KMS-11 (cell line): ENCODE measurements around the gene ESPN.

Source experiments
- H2AFZ ChIP-seq: fragments of 200-600 bp; sonication (generic); 2 replicates; pipeline ENCODE4 v1.6.1; 2016; ENCODE audit warnings: antibody characterized with exemption, mixed run types, low read depth
- H3K27ac ChIP-seq: fragments of 200-600 bp; sonication (generic); 2 replicates; pipeline ENCODE4 v1.6.1; 2016; ENCODE audit warnings: mild to moderate bottlenecking, mixed run types
- H3K27me3 ChIP-seq: fragments of 200-600 bp; sonication (generic); 2 replicates; pipeline ENCODE4 v1.6.1; 2017; ENCODE audit warnings: mild to moderate bottlenecking, low read depth, mixed run types, moderate library complexity; ENCODE audit not compliant: insufficient read depth
- H3K36me3 ChIP-seq: fragments of 200-600 bp; sonication (generic); 2 replicates; pipeline ENCODE4 v1.6.1; 2017; ENCODE audit warnings: mild to moderate bottlenecking, mixed run types; ENCODE audit not compliant: insufficient read depth
- H3K4me1 ChIP-seq: fragments of 200-600 bp; sonication (generic); 2 replicates; pipeline ENCODE4 v1.6.1; 2016; ENCODE audit warnings: mild to moderate bottlenecking, low read depth, mixed run types; ENCODE audit not compliant: poor library complexity, severe bottlenecking
- H3K4me2 ChIP-seq: fragments of 200-600 bp; sonication (generic); 2 replicates; pipeline ENCODE4 v1.7.0; 2016; ENCODE audit warnings: mild to moderate bottlenecking, mixed run types
- H3K4me3 ChIP-seq: fragments of 200-600 bp; sonication (generic); IDR thresholded peaks from 2 replicates; pipeline ENCODE4 v1.6.1; 2017; ENCODE audit warnings: low read depth, low read length, mixed read lengths; ENCODE audit not compliant: insufficient read depth
- H3K79me2 ChIP-seq: fragments of 200-600 bp; sonication (generic); 2 replicates; pipeline ENCODE4 v1.6.1; 2016; ENCODE audit warnings: low read depth, mixed run types; ENCODE audit not compliant: insufficient read depth
- H3K9ac ChIP-seq: fragments of 200-600 bp; sonication (generic); 2 replicates; pipeline ENCODE4 v1.6.1; 2016; ENCODE audit warnings: mild to moderate bottlenecking, mixed run types
- H4K20me1 ChIP-seq: fragments of 200-600 bp; sonication (generic); 2 replicates; pipeline ENCODE4 v1.6.1; 2016; ENCODE audit warnings: mild to moderate bottlenecking, mixed run types; ENCODE audit not compliant: insufficient read depth
- TF ChIP-seq, protein P1 (sequence below): fragments of 200-600 bp; sonication (generic); conservative IDR thresholded peaks from 2 replicates; pipeline ENCODE4 v1.6.1; 2017; ENCODE audit warnings: low read depth, mild to moderate bottlenecking, antibody characterized with exemption, low read length, moderate library complexity, mixed read lengths

The ESPN gene

DNA sequence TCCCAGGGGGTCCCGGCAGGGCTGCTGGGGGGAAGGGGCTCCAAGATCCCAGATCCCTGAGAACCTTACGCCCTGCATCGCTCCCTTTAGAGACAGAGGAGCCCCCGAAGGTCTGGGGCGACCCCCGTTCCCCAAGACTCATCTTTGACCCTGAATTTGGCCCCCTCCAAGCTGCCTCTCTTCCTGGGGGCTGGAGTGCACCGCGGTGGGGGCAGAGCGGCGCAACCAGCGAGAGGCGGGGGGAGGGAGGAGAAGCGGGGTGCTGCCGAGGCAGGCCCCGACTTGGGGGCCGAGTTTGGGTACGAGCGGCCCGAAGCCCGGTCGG, 72.3 kb downstream of the ESPN start:
- peak overlapping the region; percentile 25; the same call in 1 of the 2 replicates for H3K4me2 ChIP-seq
- peak overlapping the region; percentile 78 for H3K4me3 ChIP-seq
- no peaks in the 10 kb centered on the region for H3K79me2 ChIP-seq
- peaks cover 4% of the 10 kb centered on the region for H3K4me1 ChIP-seq
- H3K27ac ChIP-seq = no peak overlapping the region
- H3K36me3 ChIP-seq = no peaks in the 10 kb centered on the region
- H4K20me1 ChIP-seq = no peaks in the 10 kb centered on the region
- H3K9ac ChIP-seq = no peak overlapping the region
- H2AFZ ChIP-seq = peak overlapping the region; percentile 44; the same call in 1 of the 2 replicates
- TF ChIP-seq, protein P1, sequence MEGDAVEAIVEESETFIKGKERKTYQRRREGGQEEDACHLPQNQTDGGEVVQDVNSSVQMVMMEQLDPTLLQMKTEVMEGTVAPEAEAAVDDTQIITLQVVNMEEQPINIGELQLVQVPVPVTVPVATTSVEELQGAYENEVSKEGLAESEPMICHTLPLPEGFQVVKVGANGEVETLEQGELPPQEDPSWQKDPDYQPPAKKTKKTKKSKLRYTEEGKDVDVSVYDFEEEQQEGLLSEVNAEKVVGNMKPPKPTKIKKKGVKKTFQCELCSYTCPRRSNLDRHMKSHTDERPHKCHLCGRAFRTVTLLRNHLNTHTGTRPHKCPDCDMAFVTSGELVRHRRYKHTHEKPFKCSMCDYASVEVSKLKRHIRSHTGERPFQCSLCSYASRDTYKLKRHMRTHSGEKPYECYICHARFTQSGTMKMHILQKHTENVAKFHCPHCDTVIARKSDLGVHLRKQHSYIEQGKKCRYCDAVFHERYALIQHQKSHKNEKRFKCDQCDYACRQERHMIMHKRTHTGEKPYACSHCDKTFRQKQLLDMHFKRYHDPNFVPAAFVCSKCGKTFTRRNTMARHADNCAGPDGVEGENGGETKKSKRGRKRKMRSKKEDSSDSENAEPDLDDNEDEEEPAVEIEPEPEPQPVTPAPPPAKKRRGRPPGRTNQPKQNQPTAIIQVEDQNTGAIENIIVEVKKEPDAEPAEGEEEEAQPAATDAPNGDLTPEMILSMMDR = no peak
- H3K27me3 ChIP-seq = peaks cover 27% of the 10 kb centered on the region

DNA sequence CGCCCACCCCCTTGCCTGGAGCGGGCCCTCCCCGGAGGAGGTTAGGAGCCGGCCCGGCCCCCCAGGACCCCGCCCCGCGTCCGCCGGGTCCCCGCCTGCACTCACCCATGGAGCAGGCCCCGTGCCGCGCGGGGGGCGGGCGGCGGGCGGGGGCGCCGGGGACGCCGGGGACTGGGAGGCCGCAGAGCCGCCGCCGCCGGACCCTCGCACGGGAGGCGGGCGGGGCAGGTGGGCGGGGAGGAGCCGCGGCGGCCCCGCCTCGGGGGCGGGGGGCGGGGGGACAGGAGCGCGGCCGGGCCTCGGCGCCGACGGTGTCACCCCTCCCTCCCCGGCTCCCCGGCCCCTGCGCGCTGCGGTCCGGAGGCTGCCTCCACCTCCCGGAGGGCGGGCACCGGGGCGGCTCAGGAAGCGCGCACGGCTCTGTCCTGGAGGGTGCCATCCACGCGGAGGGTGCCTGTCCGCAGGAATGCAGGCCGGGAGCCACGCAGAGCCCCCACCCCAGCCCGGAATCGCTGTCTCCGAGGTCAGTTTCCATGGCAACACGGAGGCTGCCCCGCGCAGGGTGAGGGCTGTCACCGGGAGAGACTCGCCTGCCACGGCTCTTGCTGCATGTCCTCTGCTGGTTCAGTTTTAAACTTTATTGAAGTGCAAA, 72.8 kb downstream of the ESPN start:
- Histone ChIP-seq H3K9ac (no peak overlapping the region), H3K27ac (no peak overlapping the region), H3K36me3 (no peaks in the 10 kb centered on the region)

DNA sequence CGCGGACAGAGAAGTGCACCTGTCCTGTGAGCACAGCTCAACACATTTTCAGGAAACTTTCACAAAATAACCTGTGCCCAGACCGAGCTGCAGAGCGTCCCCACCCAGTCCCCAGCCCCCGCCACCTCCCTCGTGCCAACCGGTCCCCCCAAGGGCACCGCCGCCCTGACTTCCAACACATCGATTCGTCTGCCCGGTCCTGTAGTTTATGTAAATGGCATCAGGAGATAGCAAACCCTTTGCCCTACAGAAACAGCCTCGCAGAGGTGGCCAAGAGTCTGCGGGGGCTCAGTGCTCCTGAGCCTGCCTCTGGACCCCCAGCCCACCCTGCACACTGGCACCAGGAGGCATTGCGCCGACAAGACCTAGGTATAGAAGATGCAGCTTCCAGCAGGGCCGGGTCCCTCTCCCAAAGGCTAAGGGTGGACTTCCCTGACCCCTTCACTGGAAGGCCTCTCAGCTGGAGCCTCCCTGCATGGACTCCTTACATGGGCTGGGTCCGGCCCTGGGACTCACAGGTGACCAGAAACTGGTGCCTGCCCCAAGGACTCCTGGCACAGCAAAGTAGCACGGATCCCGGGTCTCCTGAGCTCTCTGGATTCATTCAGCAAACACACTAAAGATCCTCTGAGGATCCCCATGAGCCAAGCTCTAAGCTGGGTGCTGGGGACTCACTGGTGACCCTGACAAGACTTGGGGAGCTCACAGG, 73.4 kb downstream of the ESPN start:
- Histone ChIP-seq H4K20me1 (no peaks in the 10 kb centered on the region), H3K4me2 (peak overlapping the region; percentile 91), H3K27me3 (peaks cover 31% of the 10 kb centered on the region), H3K4me3 (peak overlapping the region; percentile 78), H2AFZ (peak overlapping the region; percentile 86), H3K27ac (no peak overlapping the region), H3K4me1 (peaks cover 4% of the 10 kb centered on the region), H3K36me3 (no peaks in the 10 kb centered on the region), H3K79me2 (no peaks in the 10 kb centered on the region), H3K9ac (no peak overlapping the region)
- TF ChIP-seq, protein P1 = no peak

More for the DNA sequence above, 72.8 kb downstream of the ESPN start:
- Histone ChIP-seq H2AFZ (peak overlapping the region; percentile 86), H3K4me1 (peaks cover 4% of the 10 kb centered on the region), H3K27me3 (peaks cover 28% of the 10 kb centered on the region), H4K20me1 (no peaks in the 10 kb centered on the region), H3K4me3 (peak overlapping the region; percentile 78), H3K79me2 (no peaks in the 10 kb centered on the region), H3K4me2 (peak overlapping the region; percentile 91)
- TF ChIP-seq, protein P1 = no peak

DNA sequence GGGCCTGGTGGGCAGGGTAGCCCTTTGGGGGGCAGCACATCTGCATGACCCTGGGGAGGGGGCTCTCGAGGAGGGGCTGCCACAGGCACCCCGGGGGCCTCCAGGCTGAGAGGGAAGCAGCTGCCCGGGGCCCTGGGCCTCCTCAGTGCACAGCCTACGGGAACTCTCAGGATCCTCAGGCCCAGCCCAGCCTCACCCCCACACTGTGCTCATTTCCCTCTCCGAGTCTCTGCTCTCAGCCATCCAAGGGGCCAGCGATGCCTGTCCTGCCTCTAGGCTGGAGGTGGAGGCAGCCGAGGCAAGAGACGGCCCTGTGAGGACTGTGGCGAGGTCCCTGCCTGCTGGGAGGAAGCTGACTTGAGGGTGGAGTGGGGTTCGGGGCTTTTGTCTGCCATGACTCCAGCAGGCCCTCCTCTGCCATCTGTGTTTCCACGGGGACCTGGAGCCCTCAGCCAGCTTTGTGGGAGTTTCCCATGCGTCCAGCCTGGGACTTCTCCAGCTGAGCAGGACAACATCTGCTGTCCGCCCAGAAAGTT, 74.1 kb downstream of the ESPN start:
- Histone ChIP-seq H3K4me3 (no peak overlapping the region), H3K4me1 (peaks cover 4% of the 10 kb centered on the region), H3K9ac (no peak overlapping the region), H2AFZ (no peak overlapping the region), H3K4me2 (peak overlapping the region; percentile 91), H3K36me3 (no peaks in the 10 kb centered on the region), H4K20me1 (no peaks in the 10 kb centered on the region), H3K79me2 (no peaks in the 10 kb centered on the region), H3K27ac (no peak overlapping the region), H3K27me3 (peaks cover 34% of the 10 kb centered on the region)
- TF ChIP-seq, protein P1 = no peak
